K562 treated with DMSO at 1 percent for 24 hours (cell line): ENCODE measurements around the gene NPY4R2. TPM values are rescaled to one million over a fixed set of nuclear protein-coding genes. Genes with fewer than 3 reads are reported as not detected.

Experiments used
- total RNA-seq: library from RNA; unstranded; fragments of 300-600 nt; gene quantifications from 2 replicates; pipeline ENCODE4 v1.2.3, GENCODE V29; 2022; ENCODE audit warnings: low read depth; ENCODE audit not compliant: insufficient read depth

NPY4R2 gene, protein sequence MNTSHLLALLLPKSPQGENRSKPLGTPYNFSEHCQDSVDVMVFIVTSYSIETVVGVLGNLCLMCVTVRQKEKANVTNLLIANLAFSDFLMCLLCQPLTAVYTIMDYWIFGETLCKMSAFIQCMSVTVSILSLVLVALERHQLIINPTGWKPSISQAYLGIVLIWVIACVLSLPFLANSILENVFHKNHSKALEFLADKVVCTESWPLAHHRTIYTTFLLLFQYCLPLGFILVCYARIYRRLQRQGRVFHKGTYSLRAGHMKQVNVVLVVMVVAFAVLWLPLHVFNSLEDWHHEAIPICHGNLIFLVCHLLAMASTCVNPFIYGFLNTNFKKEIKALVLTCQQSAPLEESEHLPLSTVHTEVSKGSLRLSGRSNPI
- not detected in 2 replicates for total RNA-seq

DNA sequence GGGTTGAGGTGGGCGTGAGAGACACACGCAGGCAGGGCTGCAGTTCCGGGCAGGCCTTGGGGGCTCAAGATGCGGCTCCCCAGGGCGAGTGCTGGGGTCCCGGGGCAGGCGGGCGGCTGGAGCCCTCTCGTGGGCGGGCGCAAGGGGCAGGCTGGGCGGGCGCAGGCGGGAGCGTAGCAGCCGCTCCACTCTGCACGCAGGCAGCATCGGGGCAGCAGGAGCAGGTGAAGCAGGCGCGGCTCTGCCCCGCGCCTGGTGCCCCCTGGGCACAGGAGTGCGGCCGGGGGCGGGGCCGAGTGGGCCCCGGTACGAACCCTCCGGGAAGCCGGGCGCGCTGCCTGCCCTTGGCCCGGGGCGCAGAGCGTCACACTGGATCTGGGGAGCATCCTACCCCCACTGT lies at the start of gene NPY4R2:
Gene NPY4R2 (plus strand): TSS at position 188 of the 400 bp plus-strand sequence. CDS start 3,326 bp downstream, outside the sequence.

Other genes starting within 250 kb of the NPY4R2 start
- not detected in 2 replicates for gene SYT15B, start 155.1 kb upstream of the NPY4R2 start, total RNA-seq
- not detected in 2 replicates for gene FAM25C, start 81.1 kb downstream of the NPY4R2 start, total RNA-seq